H9 (cell line): ENCODE results near the gene MAP7D3. TPM values are rescaled to one million over a fixed set of nuclear protein-coding genes. Genes with fewer than 3 reads are reported as not detected.

Source experiments
- DNase-seq: peaks from one replicate; pipeline ENCODE4 v3.0.0-alpha.2; 2017
- H2AFZ ChIP-seq: one replicate; pipeline ENCODE4 v1.6.1; 2013; ENCODE audit warnings: mild to moderate bottlenecking, low read length, control low read depth, moderate library complexity
- H2AK5ac ChIP-seq: 2 replicates; pipeline ENCODE4 v1.6.1; 2013; ENCODE audit warnings: low read length, control low read depth, mixed read lengths; ENCODE audit not compliant: insufficient read length
- H2BK120ac ChIP-seq: one replicate; pipeline ENCODE4 v1.6.1; 2013; ENCODE audit warnings: low read depth, mild to moderate bottlenecking, low read length, control low read depth, inconsistent platforms; ENCODE audit not compliant: poor library complexity, severe bottlenecking
- H2BK12ac ChIP-seq: 2 replicates; pipeline ENCODE4 v1.6.1; 2013; ENCODE audit warnings: low read length, control low read depth, mixed read lengths, low read depth; ENCODE audit not compliant: insufficient read length
- H2BK15ac ChIP-seq: 2 replicates; pipeline ENCODE4 v1.6.1; 2013; ENCODE audit warnings: low read depth, low read length, control low read depth
- H2BK20ac ChIP-seq: one replicate; pipeline ENCODE4 v1.6.1; 2013; ENCODE audit warnings: low read depth, mild to moderate bottlenecking, low read length, control low read depth, inconsistent platforms; ENCODE audit not compliant: poor library complexity, severe bottlenecking
- H2BK5ac ChIP-seq: 2 replicates; pipeline ENCODE4 v1.6.1; 2013; ENCODE audit warnings: low read length, control low read depth, mixed read lengths; ENCODE audit not compliant: insufficient read length
- H3K14ac ChIP-seq: 2 replicates; pipeline ENCODE4 v1.6.1; 2013; ENCODE audit warnings: low read length, control low read depth; ENCODE audit not compliant: insufficient read depth
- H3K18ac ChIP-seq: 2 replicates; pipeline ENCODE4 v1.6.1; 2013; ENCODE audit warnings: low read depth, mild to moderate bottlenecking, mixed read lengths, low read length, control low read depth; ENCODE audit not compliant: insufficient read length
- H3K23ac ChIP-seq: 2 replicates; pipeline ENCODE4 v1.6.1; 2013; ENCODE audit warnings: low read length, control low read depth, mixed read lengths, low read depth; ENCODE audit not compliant: insufficient read length
- H3K23me2 ChIP-seq: 2 replicates; pipeline ENCODE4 v1.6.1; 2013; ENCODE audit warnings: low read depth, mild to moderate bottlenecking, mixed read lengths, low read length, control low read depth; ENCODE audit not compliant: insufficient read length, poor library complexity, severe bottlenecking
- H3K27ac ChIP-seq: 2 replicates; pipeline ENCODE4 v1.5.1; 2013; ENCODE audit warnings: low read length, control low read depth, mixed read lengths, low read depth; ENCODE audit not compliant: insufficient read length
- H3K27me3 ChIP-seq: 2 replicates; pipeline ENCODE4 v1.6.1; 2013; ENCODE audit warnings: low read length, control low read depth, inconsistent platforms; ENCODE audit not compliant: insufficient read depth
- H3K4ac ChIP-seq: 2 replicates; pipeline ENCODE4 v1.6.1; 2013; ENCODE audit warnings: low read depth, mild to moderate bottlenecking, control low read depth, inconsistent platforms, low read length, moderate library complexity
- H3K4me1 ChIP-seq: 2 replicates; pipeline ENCODE4 v1.6.1; 2013; ENCODE audit warnings: low read length, control low read depth, inconsistent platforms; ENCODE audit not compliant: insufficient read depth
- H3K4me2 ChIP-seq: 2 replicates; pipeline ENCODE4 v1.6.1; 2013; ENCODE audit warnings: low read length, control low read depth, mixed read lengths; ENCODE audit not compliant: insufficient read length, insufficient read depth
- H3K56ac ChIP-seq: 2 replicates; pipeline ENCODE4 v1.6.1; 2013; ENCODE audit warnings: low read depth, mild to moderate bottlenecking, mixed read lengths, low read length, control low read depth; ENCODE audit not compliant: insufficient read length
- H3K79me1 ChIP-seq: 2 replicates; pipeline ENCODE4 v1.6.1; 2013; ENCODE audit warnings: low read depth, mild to moderate bottlenecking, moderate library complexity, low read length, control low read depth, inconsistent platforms; ENCODE audit not compliant: insufficient read depth, poor library complexity, severe bottlenecking
- H3K79me2 ChIP-seq: 2 replicates; pipeline ENCODE4 v1.6.1; 2013; ENCODE audit warnings: low read length, control low read depth, inconsistent platforms; ENCODE audit not compliant: insufficient read depth
- H3K9ac ChIP-seq: 2 replicates; pipeline ENCODE4 v1.6.1; 2013; ENCODE audit warnings: low read length, control low read depth, mixed read lengths; ENCODE audit not compliant: insufficient read length; ENCODE audit errors: extremely low read depth
- H3K9me3 ChIP-seq: one replicate; pipeline ENCODE4 v1.6.1; 2013; ENCODE audit warnings: low read depth, low read length, inconsistent platforms; ENCODE audit not compliant: control insufficient read depth
- H3T11ph ChIP-seq: one replicate; pipeline ENCODE4 v1.6.1; 2013; ENCODE audit warnings: mild to moderate bottlenecking, low read length, control low read depth, inconsistent platforms
- H4K20me1 ChIP-seq: one replicate; pipeline ENCODE4 v1.6.1; 2013; ENCODE audit not compliant: control insufficient read depth, insufficient read length, insufficient read depth
- H4K5ac ChIP-seq: 2 replicates; pipeline ENCODE4 v1.6.1; 2013; ENCODE audit warnings: low read depth, mild to moderate bottlenecking, mixed read lengths, low read length, control low read depth; ENCODE audit not compliant: insufficient read length
- H4K8ac ChIP-seq: replicated peaks from 2 replicates; pipeline ENCODE4 v1.6.1; 2013; ENCODE audit warnings: low read length, control low read depth, mixed read lengths, low read depth; ENCODE audit not compliant: insufficient read length
- H4K91ac ChIP-seq: 2 replicates; pipeline ENCODE4 v1.6.1; 2013; ENCODE audit warnings: low read depth, mild to moderate bottlenecking, moderate library complexity, mixed read lengths, low read length, control low read depth; ENCODE audit not compliant: insufficient read length
- H3K27ac Mint-ChIP-seq, 3 experiments: 2 replicates in 2 of 3; 3 replicates in 1 of 3; pipeline ENCODE4 v1.8.0; 2020 to 2021; ENCODE audit warnings: mixed read lengths in 3 of 3, mild to moderate bottlenecking in 1 of 3, moderate library complexity in 1 of 3
- H3K27me3 Mint-ChIP-seq: 2 replicates; pipeline ENCODE4 v1.8.0; 2021; ENCODE audit warnings: low read depth, mild to moderate bottlenecking, moderate library complexity, mixed read lengths
- H3K36me3 Mint-ChIP-seq, 3 experiments: 2 replicates in 2 of 3; 3 replicates in 1 of 3; pipeline ENCODE4 v1.8.0; 2020 to 2021; ENCODE audit warnings: low read depth in 3 of 3, mixed read lengths in 3 of 3; ENCODE audit not compliant: insufficient read depth in 1 of 3
- H3K4me1 Mint-ChIP-seq, 2 experiments: 2 replicates each; pipeline ENCODE4 v1.8.0; 2020; ENCODE audit warnings: mixed read lengths in 2 of 2
- H3K4me3 Mint-ChIP-seq, 2 experiments: 2 replicates in 1 of 2; 3 replicates in 1 of 2; pipeline ENCODE4 v1.8.0; 2020 to 2021; ENCODE audit warnings: mild to moderate bottlenecking in 2 of 2, mixed read lengths in 2 of 2, moderate library complexity in 1 of 2
- H3K9me3 Mint-ChIP-seq, 2 experiments: 2 replicates in 1 of 2; 3 replicates in 1 of 2; pipeline ENCODE4 v1.8.0; 2020; ENCODE audit warnings: mild to moderate bottlenecking in 2 of 2, mixed read lengths in 2 of 2, moderate library complexity in 1 of 2
- CTCF ChIP-seq: fragments of 200-600 bp; sonication (generic); conservative IDR thresholded peaks from 3 replicates; pipeline ENCODE4 v1.8.0; 2021; ENCODE audit warnings: antibody characterized with exemption, mild to moderate bottlenecking
- WGBS: extraction: QIAGEN DNeasy Blood & Tissue Kit; methylation state at CpG from one replicate; pipeline ENCODE4 v1.1.7; 2013; ENCODE audit warnings: missing lambda C conversion rate, low lambda C conversion rate, mixed read lengths; ENCODE audit not compliant: insufficient read length; ENCODE audit errors: extremely low coverage; 5-methylcytosine and 5-hydroxymethylcytosine counted together
- total RNA-seq: library from RNA; stranded (reverse); gene quantifications from 2 replicates; pipeline ENCODE4 v1.2.1, GENCODE V29; 2021

The MAP7D3 gene
- total RNA-seq, 1 experiment from 2014 or later: 15.2 TPM

DNA sequence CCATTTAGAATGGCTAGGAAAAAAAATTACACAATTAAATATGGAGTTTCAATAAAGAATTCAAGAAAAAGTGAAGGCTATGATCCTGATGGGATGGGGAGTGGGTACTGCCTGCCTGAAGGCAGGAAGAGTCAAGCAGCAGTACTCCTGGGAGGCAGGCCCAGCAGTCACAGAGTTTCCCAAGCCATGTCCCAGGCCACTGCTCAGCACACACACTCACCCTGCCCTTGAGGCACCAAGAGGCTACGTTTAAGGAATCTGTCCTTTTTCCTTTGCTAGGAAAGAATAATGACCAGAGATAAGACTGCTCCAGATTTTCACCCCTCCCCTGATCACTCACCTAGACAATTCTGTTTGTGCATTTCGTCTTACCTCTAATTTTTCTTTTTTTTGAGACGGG lies 30.2 kb downstream of the MAP7D3 start:
- Mint-ChIP-seq H3K27ac (no peak overlapping the region), H3K9me3 (peaks cover 47 to 65% of the 10 kb centered on the region in 2 experiments), H3K36me3 (peaks cover 22 to 74% (median 54%) of the 10 kb centered on the region in 3 experiments), H3K4me3 (no peak overlapping the region), H3K27me3 (no peaks in the 10 kb centered on the region), H3K4me1 (peaks cover 0 to 4% of the 10 kb centered on the region in 2 experiments; a peak in 1 of 4 replicates)
- Histone ChIP-seq H3K9ac (no peak overlapping the region), H4K8ac (no peak overlapping the region), H3K27me3 (no peaks in the 10 kb centered on the region), H2BK120ac (no peak overlapping the region), H2BK15ac (no peak overlapping the region), H4K5ac (no peak overlapping the region), H3K9me3 (peaks cover 25% of the 10 kb centered on the region), H3K18ac (no peak overlapping the region), H3K23ac (no peak overlapping the region), H2BK20ac (no peak overlapping the region), H3K79me1 (no peaks in the 10 kb centered on the region), H2AFZ (no peak overlapping the region), H3T11ph (no peak overlapping the region), H2AK5ac (no peak overlapping the region), H3K4ac (no peak overlapping the region), H4K20me1 (no peaks in the 10 kb centered on the region), H3K27ac (no peak overlapping the region), H3K4me2 (no peak overlapping the region), H3K56ac (no peak overlapping the region), H3K79me2 (no peaks in the 10 kb centered on the region), H4K91ac (no peak overlapping the region), H2BK12ac (no peak overlapping the region), H3K4me1 (no peaks in the 10 kb centered on the region), H3K14ac (no peak overlapping the region), H3K23me2 (no peaks in the 10 kb centered on the region), H2BK5ac (no peak overlapping the region)
- no CpG with 5 or more reads among the region's 3 CpGs for WGBS
- DNase-seq: no peak
- TF ChIP-seq CTCF: no peak
